Thyroid gland (tissue), 4 donors: ENCODE results near the gene KRT85.

ENCODE experiments used
- POLR2A ChIP-seq, 2 donors: fragments of 450-650 bp; IDR thresholded peaks; one replicate each; pipeline ENCODE4 v1.6.1; 2017; ENCODE audit warnings: antibody characterized with exemption in 2 of 2, mild to moderate bottlenecking in 2 of 2, moderate library complexity in 1 of 2
- TF ChIP-seq, protein P1 (sequence below), 6 experiments: fragments of 200-600 bp in 3 of 6; fragments of 450-650 bp in 3 of 6; sonication (generic) in 3 of 6; IDR thresholded peaks; one replicate each; pipeline ENCODE4 v1.5.1; 2016 to 2019; ENCODE audit warnings: antibody characterized with exemption in 6 of 6, mild to moderate bottlenecking in 2 of 6, inconsistent platforms in 1 of 6, moderate library complexity in 1 of 6

DNA sequence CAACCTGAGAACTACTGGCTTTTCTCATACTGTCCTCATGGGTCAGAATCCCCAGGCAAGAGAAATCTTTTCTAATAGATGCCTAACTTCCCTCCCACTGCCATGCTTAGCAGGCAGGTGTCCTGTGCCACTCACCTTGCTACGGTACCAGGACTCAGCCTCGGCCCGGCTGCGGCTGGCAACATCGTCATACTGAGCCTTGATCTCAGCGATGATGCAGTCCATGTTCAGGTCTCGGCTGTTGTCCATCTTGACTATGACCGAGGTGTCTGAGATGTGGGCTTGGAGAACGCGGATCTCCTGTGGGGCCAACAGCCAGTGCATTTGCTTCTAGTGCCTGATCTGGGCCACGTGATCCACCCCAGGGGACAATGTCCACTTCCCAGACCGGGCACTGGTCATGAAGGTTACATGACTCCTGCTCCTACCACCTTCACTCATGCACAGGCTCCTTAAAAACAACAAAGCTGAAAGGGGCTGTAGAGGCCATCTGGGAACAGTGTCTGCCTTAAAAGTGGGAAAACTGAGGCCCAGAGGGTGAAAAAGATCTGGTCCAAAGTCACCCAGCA lies 4.1 kb downstream of the KRT85 start:
- TF ChIP-seq POLR2A (IDR thresholded peaks at IDR 0.05) = no peak
- TF ChIP-seq, protein P1, sequence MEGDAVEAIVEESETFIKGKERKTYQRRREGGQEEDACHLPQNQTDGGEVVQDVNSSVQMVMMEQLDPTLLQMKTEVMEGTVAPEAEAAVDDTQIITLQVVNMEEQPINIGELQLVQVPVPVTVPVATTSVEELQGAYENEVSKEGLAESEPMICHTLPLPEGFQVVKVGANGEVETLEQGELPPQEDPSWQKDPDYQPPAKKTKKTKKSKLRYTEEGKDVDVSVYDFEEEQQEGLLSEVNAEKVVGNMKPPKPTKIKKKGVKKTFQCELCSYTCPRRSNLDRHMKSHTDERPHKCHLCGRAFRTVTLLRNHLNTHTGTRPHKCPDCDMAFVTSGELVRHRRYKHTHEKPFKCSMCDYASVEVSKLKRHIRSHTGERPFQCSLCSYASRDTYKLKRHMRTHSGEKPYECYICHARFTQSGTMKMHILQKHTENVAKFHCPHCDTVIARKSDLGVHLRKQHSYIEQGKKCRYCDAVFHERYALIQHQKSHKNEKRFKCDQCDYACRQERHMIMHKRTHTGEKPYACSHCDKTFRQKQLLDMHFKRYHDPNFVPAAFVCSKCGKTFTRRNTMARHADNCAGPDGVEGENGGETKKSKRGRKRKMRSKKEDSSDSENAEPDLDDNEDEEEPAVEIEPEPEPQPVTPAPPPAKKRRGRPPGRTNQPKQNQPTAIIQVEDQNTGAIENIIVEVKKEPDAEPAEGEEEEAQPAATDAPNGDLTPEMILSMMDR (IDR thresholded peaks at IDR 0.05) = no peak
